Measurements from ENCODE around the gene TLL2.

Gene TLL2

DNA sequence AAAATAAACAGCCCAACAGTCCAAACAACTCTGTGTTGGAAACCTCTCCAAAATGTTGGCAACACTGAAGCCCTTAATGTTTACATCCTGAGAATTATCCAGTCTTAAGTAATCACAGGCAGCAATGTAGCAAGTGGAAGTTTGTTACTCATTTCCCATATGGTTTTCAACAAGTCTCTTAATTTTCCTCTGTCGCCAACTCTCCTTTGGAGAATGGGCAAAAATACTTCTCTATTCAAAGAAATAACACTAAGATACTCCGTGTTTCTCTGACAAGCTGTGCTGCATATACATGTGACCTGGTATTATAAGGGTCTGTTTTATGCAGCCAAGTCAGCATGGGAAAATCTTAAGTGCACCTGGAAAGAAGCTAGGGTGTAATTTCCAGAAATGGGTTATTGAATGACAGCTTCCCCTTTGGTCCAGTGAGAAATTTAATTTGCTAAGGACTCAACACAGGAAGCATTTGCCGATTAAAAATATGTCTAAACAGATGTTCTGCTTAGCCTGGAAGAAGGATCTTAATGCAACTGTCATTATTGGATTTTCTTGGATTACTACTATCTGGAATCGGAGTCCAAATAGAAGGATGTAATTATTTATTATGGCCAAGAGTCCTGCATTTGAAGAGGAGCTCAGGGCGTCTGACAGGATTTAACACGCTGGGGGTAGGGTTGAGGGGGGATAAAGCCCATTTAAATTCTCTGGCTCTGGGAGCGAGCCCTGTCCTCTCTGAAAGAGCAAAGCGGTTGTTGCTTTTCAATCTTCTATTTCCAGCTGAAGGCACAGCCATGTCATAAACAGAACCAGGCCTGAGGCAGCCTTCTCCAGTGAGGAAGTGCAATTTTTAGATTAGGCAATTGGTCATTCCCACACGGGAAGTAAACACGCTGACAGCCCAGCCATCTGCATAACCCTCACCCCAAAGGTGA, 73.1 kb downstream of the TLL2 start:
- H3K27ac ChIP-seq = no peak overlapping the region
- H3K79me2 ChIP-seq = no peaks in the 10 kb centered on the region
- no peak overlapping the region for H3K4me3 ChIP-seq (ENCODE audit: low read depth, low read length)
- no peak overlapping the region for H3K9ac ChIP-seq
- no peaks in the 10 kb centered on the region for H3K9me3 ChIP-seq (ENCODE audit: control insufficient read depth, low read length)
- TF ChIP-seq, protein P1, sequence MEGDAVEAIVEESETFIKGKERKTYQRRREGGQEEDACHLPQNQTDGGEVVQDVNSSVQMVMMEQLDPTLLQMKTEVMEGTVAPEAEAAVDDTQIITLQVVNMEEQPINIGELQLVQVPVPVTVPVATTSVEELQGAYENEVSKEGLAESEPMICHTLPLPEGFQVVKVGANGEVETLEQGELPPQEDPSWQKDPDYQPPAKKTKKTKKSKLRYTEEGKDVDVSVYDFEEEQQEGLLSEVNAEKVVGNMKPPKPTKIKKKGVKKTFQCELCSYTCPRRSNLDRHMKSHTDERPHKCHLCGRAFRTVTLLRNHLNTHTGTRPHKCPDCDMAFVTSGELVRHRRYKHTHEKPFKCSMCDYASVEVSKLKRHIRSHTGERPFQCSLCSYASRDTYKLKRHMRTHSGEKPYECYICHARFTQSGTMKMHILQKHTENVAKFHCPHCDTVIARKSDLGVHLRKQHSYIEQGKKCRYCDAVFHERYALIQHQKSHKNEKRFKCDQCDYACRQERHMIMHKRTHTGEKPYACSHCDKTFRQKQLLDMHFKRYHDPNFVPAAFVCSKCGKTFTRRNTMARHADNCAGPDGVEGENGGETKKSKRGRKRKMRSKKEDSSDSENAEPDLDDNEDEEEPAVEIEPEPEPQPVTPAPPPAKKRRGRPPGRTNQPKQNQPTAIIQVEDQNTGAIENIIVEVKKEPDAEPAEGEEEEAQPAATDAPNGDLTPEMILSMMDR (IDR thresholded peaks at IDR 0.05) = no peak
- no peaks in the 10 kb centered on the region for H3K36me3 ChIP-seq (ENCODE audit: control insufficient read depth, insufficient read depth, low read length)
- H3K27me3 ChIP-seq (ENCODE audit: control insufficient read depth, insufficient read depth, low read length) = no peaks in the 10 kb centered on the region
- no peak overlapping the region for H2AFZ ChIP-seq
- no peaks in the 10 kb centered on the region for H3K4me1 ChIP-seq
- H3K4me2 ChIP-seq (ENCODE audit: low read length) = no peak overlapping the region

DNA sequence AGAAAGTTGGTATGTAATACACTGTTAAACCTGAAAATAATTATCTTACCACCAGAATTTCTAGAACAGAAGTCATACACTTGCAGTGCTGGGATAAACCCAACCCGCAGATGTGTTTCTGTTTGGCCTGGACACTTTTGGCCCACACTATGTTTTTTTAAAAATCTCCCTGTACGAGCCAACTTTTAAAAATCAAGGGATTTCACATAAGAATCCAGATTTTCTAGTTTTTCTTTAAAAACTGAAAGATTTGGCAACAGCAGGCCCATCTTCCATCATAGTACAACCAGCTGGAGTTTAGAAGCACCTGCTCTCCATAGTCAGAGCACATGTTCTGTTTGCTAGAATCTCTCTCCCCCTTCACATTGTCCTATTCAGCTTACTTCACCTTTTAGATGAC, 74.0 kb downstream of the TLL2 start:
- no peaks in the 10 kb centered on the region for H3K4me1 ChIP-seq
- TF ChIP-seq, protein P1 (IDR thresholded peaks at IDR 0.05) = no peak
- no peak overlapping the region for H3K4me2 ChIP-seq (ENCODE audit: low read length)
- H3K36me3 ChIP-seq (ENCODE audit: control insufficient read depth, insufficient read depth, low read length) = no peaks in the 10 kb centered on the region
- H3K27ac ChIP-seq = no peak overlapping the region
- no peak overlapping the region for H3K9ac ChIP-seq
- no peak overlapping the region for H2AFZ ChIP-seq
- H3K4me3 ChIP-seq (ENCODE audit: low read depth, low read length) = no peak overlapping the region
- H3K79me2 ChIP-seq = no peaks in the 10 kb centered on the region
- no peaks in the 10 kb centered on the region for H3K9me3 ChIP-seq (ENCODE audit: control insufficient read depth, low read length)
- no peaks in the 10 kb centered on the region for H3K27me3 ChIP-seq (ENCODE audit: control insufficient read depth, insufficient read depth, low read length)

DNA sequence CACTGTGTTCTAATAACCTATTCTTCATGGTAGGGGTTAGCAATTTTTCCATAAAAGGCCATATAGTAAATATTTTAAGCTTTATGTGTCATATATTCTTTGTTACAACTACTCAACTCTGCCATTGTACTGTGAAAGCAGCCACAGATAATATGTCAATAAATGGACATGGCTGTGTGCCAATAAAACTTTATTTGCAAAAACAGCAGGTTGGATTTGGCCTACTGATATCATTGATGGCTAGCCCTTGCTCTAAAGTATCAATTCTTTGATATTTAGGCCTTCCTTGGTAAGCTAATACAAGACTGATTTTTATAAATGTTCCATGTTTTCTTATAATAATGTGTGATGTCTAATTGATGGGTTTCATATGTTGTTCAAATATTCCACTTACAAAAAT, 77.7 kb downstream of the TLL2 start:
- no peak overlapping the region for H3K4me3 ChIP-seq (ENCODE audit: low read depth, low read length)
- no peaks in the 10 kb centered on the region for H3K79me2 ChIP-seq
- no peak overlapping the region for H2AFZ ChIP-seq
- TF ChIP-seq, protein P1 (IDR thresholded peaks at IDR 0.05) = no peak
- no peaks in the 10 kb centered on the region for H3K4me1 ChIP-seq
- H3K27ac ChIP-seq = no peak overlapping the region
- H3K27me3 ChIP-seq (ENCODE audit: control insufficient read depth, insufficient read depth, low read length) = no peaks in the 10 kb centered on the region
- no peaks in the 10 kb centered on the region for H3K36me3 ChIP-seq (ENCODE audit: control insufficient read depth, insufficient read depth, low read length)
- H3K9ac ChIP-seq = no peak overlapping the region
- H3K9me3 ChIP-seq (ENCODE audit: control insufficient read depth, low read length) = peaks cover 3% of the 10 kb centered on the region
- H3K4me2 ChIP-seq (ENCODE audit: low read length) = no peak overlapping the region

DNA sequence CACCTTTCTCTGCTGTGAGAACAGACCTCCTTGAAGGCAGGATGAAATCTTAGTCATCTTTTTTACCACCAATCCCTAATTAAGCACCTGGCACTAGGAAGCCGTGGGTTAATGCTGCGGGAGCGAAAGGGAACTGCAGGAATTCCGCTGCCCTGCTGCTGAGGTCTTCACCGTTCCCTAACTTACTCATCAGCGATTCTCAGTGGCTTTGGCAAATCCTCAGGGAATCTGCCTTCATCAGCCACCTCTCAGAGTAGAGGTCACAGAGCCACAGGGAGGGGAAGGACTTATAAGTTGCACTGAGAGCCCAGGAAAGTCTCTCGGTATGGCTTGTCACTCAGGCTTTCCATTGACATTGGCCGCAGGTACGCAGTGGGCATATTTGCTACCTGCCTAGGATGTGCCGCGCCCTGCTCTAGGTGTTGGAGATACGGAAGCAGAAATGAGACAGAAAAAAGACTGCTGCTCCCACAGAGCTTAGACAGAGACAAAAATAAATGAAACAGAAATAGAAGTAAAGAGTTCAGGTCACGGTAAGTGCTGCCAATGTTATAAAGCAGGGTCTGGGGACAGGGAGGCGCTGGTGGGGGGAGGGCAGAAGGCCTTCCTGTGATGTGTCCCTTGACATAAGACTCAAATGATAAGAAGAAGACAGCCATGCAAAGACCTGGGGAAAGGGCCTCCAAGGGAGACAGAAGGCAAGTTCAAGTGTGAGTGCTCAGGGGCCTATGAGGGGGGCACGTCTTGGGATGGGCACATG, 82.3 kb downstream of the TLL2 start:
- no peaks in the 10 kb centered on the region for H3K4me1 ChIP-seq
- no peaks in the 10 kb centered on the region for H3K27me3 ChIP-seq (ENCODE audit: control insufficient read depth, insufficient read depth, low read length)
- H3K79me2 ChIP-seq = no peaks in the 10 kb centered on the region
- no peaks in the 10 kb centered on the region for H3K36me3 ChIP-seq (ENCODE audit: control insufficient read depth, insufficient read depth, low read length)
- H3K9ac ChIP-seq = no peak overlapping the region
- no peak overlapping the region for H3K4me3 ChIP-seq (ENCODE audit: low read depth, low read length)
- H3K9me3 ChIP-seq (ENCODE audit: control insufficient read depth, low read length) = peaks cover 3% of the 10 kb centered on the region
- no peak overlapping the region for H3K4me2 ChIP-seq (ENCODE audit: low read length)
- H2AFZ ChIP-seq = no peak overlapping the region
- TF ChIP-seq, protein P1 (IDR thresholded peaks at IDR 0.05) = no peak
- no peak overlapping the region for H3K27ac ChIP-seq
